ENCODE measurements around the gene PCBP3.
"Not testable (repeated sequence)": the region's sequence is repeated elsewhere in the genome, so short reads cannot be mapped to it uniquely, and the experiment has no call there.

The PCBP3 gene

GRCh38 chr21:45643021-45643980 lies at the start of gene PCBP3:
Gene PCBP3 (plus strand): TSS chr21:45643725. CDS start chr21:45850086, 206,361 bp downstream.
- no peak for DNase-seq (ENCODE audit: low spot score)

- DNase-seq (ENCODE audit: low spot score), result no peak
These were observed 48.6 kb upstream of the PCBP3 start for GRCh38 chr21:45594721-45595489.

- no peak for DNase-seq (ENCODE audit: low spot score)
These were observed 47.8 kb upstream of the PCBP3 start for GRCh38 chr21:45595574-45596295.

GRCh38 chr21:45596704-45597318 lies 46.7 kb upstream of the PCBP3 start:
- peak; percentile 50 for DNase-seq (ENCODE audit: low spot score)

GRCh38 chr21:45598109-45598508 lies 45.4 kb upstream of the PCBP3 start:
- DNase-seq (ENCODE audit: low spot score), result no peak

DNA sequence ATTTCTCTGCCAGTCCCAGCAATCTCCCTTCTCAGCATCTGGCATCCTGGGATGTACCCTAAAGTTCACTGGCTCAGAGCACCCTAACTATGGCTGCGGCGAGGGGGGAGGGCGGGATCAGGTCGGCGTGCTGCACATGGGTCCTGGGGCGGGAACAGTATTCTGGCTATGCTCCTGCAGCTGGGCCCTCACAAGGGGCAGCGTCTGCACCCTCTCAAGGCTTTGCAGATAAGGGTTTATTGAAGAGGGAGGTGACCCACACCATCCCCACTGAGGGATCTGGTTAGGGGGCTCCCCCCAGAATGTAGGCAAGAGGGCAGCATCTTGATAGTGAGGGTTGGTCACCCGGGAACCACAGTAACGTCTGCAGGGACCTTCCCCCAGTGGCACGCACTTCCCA lies 44.9 kb upstream of the PCBP3 start:
- no peak for DNase-seq (ENCODE audit: low spot score)

DNA sequence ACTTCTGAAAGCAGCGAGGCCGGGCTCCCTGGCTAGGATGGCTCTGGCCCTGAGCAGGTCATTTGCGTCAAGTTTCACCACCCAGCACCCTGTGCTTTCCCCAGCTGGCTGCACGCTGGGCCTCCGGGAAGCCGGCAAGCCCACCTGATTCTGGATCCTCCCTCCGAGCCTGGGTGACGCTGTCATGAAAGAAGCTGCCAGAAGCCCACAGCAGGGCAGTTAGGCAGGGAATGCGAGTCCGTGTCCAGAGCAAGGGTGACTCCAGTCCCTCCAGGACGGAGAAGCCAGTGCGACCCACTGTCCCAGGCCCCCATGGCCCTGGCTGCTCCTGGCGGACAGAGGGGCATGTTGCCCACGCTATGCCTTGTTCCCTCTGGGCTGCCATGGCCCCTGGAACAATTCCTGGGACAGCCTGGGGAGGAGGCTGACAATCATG lies 44.4 kb upstream of the PCBP3 start:
- DNase-seq (ENCODE audit: low spot score), result no peak

GRCh38 chr21:45600248-45600647 lies 43.3 kb upstream of the PCBP3 start:
- no peak for DNase-seq (ENCODE audit: low spot score)

DNA sequence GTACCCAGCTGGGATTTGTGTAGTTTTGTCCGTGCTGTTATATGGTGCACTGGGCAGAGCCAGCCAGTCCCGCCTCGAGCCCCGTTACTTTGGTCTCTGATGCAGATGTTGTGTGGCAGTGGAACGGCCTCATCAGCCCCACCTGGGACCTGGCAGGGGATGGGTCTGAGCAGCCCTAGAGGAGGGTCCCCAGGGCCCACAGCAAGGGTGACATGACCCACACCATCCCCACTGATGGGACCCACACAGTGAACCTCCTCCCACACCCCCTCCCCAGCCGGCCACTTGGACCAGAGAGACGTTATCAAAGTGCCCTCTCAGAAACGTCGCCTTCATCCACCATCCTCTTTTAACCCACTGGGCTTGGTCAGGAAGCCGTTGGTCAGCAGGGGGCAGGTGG lies 42.0 kb upstream of the PCBP3 start:
- no peak for DNase-seq (ENCODE audit: low spot score)

DNA sequence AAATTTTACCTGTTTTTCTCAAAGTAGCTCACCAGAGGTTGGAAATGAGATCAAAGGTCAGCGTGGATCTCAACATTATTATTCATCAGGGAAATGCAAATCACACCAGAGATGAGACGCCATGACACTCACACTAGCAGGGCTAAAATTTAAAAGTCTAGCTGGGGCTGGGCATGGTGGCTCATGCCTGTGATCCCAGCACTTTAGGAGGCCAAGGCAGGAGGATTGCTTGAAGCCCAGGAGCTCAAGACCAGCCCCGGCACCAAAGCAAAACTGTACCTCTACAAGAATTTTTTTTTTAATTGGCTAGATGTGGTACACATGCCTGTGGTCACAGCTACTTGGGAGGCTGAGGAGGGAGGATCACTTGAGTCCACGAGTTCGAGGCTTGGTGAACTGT lies 41.4 kb upstream of the PCBP3 start:
- DNase-seq (ENCODE audit: low spot score), result no peak

- no peak for DNase-seq (ENCODE audit: low spot score)
These were observed 40.0 kb upstream of the PCBP3 start for GRCh38 chr21:45603481-45603880.

GRCh38 chr21:45604681-45605080 lies 38.8 kb upstream of the PCBP3 start:
- DNase-seq (ENCODE audit: low spot score), result not testable (repeated sequence)

- DNase-seq (ENCODE audit: low spot score), result peak; percentile 61
These were observed 36.3 kb upstream of the PCBP3 start for GRCh38 chr21:45607021-45607908.

DNA sequence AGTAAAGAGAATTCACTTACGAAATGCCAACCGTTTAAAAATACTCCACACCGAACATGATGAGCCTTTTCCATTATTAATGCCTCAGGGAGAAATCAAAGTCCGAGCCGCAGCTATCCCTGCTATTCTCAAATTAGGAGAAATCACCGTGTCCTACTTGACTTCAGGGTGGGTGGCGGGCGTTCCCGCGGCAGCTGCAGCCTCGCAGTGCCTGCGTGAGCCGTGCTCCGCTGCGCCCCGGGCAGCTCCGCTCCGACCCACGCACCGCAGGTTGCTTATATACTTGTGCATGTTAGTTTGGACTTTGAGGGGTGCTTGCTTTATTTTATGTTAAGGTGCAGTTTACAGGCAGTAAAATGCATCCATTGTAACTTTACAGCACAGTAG lies 35.6 kb upstream of the PCBP3 start:
- no peak for DNase-seq (ENCODE audit: low spot score)

- not testable (repeated sequence) for DNase-seq (ENCODE audit: low spot score)
These were observed 34.6 kb upstream of the PCBP3 start for GRCh38 chr21:45608747-45609470.

- DNase-seq (ENCODE audit: low spot score), result not testable (repeated sequence)
These were observed 33.9 kb upstream of the PCBP3 start for GRCh38 chr21:45609616-45610015.

DNA sequence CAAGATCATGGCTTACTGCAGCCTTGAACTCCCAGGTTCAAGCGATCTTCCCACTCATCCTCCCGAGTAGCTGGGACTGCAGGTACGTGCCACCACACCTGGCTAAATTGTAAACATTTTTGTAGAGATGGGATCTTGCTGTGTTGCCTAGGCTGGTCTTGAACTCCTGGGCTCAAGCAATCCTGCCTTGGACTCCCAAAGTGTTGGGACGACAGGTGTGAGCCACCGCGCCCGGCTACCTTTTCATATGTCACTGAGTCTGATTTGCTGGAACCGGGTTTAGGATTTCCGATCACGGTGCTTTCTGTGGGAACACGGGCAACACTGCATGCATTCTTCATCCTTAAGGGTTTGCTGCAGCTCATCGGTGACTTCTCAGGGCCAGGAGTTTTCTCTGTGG lies 32.2 kb upstream of the PCBP3 start:
- DNase-seq (ENCODE audit: low spot score), result no peak

- no peak for DNase-seq (ENCODE audit: low spot score)
These were observed 31.4 kb upstream of the PCBP3 start for GRCh38 chr21:45611939-45612664.

DNA sequence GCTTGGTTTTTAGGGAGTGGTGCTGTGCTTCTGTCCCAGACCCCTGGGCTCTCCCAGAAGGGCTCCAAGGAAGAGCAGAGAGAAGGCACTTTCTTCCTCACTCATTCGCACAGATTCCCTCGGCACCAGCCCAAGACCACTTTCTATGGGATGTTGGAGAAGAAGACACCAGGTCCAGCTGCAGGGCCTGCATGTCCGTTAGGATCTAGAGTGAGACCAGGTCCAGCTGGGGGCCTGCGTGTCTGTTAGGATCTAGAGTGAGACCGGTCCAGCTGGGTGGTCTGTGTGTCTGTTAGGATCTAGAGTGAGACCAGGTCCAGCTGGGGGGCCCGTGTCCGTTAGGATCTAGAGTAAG lies 30.9 kb upstream of the PCBP3 start:
- DNase-seq (ENCODE audit: low spot score), result not testable (repeated sequence)

GRCh38 chr21:45613396-45613795 lies 30.1 kb upstream of the PCBP3 start:
- no peak for DNase-seq (ENCODE audit: low spot score)
